ENCODE results near the gene NRDC. TPM values are rescaled to one million over a fixed set of nuclear protein-coding genes. Genes with fewer than 3 reads are reported as not detected.

NRDC gene
- polyA plus RNA-seq, 4 donors: 55.7 to 90.7 (median 79.3) TPM

- Histone ChIP-seq H3K27me3 (ENCODE audit: control insufficient read depth in 3 of 3, insufficient read depth in 3 of 3, low read length in 3 of 3) (no peaks in the 10 kb centered on the region), H3K4me3 (ENCODE audit: low read depth in 1 of 3, low read length in 3 of 3) (no peak overlapping the region), H3K9me3 (ENCODE audit: control insufficient read depth in 2 of 2, insufficient read depth in 1 of 2, low read depth in 1 of 2, low read length in 1 of 2) (peaks cover 0 to 7% of the 10 kb centered on the region in 2 donors), H3K4me1 (ENCODE audit: control insufficient read depth in 3 of 3, insufficient read depth in 2 of 3, low read depth in 1 of 3, low read length in 2 of 3) (no peaks in the 10 kb centered on the region), H3K36me3 (ENCODE audit: control insufficient read depth in 3 of 3, insufficient read depth in 2 of 3, low read depth in 1 of 3, low read length in 3 of 3) (peaks cover 0 to 17% (median 2%) of the 10 kb centered on the region in 3 donors), H3K27ac (ENCODE audit: low read depth in 1 of 3, low read length in 2 of 3) (no peak overlapping the region)
- no peak for DNase-seq
- 95 to 98% (median 96%) methylated on average over 3 of the region's 3 CpGs for WGBS, 3 donors
- FAIRE-seq: no peak
These were observed 128.3 kb downstream of the NRDC start for GRCh38 chr1:51750218-51750617.

- Histone ChIP-seq H3K27me3 (ENCODE audit: control insufficient read depth in 3 of 3, insufficient read depth in 3 of 3, low read length in 3 of 3) (no peaks in the 10 kb centered on the region), H3K36me3 (ENCODE audit: control insufficient read depth in 3 of 3, insufficient read depth in 2 of 3, low read depth in 1 of 3, low read length in 3 of 3) (peaks cover 0 to 15% (median 2%) of the 10 kb centered on the region in 3 donors), H3K4me1 (ENCODE audit: control insufficient read depth in 3 of 3, insufficient read depth in 2 of 3, low read depth in 1 of 3, low read length in 2 of 3) (no peaks in the 10 kb centered on the region), H3K9me3 (ENCODE audit: control insufficient read depth in 2 of 2, insufficient read depth in 1 of 2, low read depth in 1 of 2, low read length in 1 of 2) (peaks cover 0 to 7% of the 10 kb centered on the region in 2 donors), H3K4me3 (ENCODE audit: low read depth in 1 of 3, low read length in 3 of 3) (no peak overlapping the region), H3K27ac (ENCODE audit: low read depth in 1 of 3, low read length in 2 of 3) (no peak overlapping the region)
- 93 to 98% (median 97%) methylated on average over 3 of the region's 3 CpGs for WGBS, 3 donors
- no peak for DNase-seq
- FAIRE-seq: no peak
These were observed 129.4 kb downstream of the NRDC start for GRCh38 chr1:51749151-51749550.

DNA sequence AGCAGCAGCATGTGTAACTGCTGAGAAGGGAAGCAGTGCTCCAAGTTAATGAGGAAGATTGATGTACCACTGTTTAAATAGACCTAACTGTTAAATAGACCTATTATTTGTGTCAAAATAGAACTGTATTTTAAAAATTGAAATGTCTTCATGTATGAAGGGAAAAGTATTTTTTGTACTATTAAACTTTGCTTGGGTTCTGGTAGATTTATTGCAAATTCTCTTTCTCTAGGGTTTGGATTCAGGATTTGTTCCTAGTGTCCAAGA is 133.3 kb downstream of the NRDC start:
- no peak for DNase-seq
- no peak for FAIRE-seq
- no peaks in the 10 kb centered on the region for H3K4me1 ChIP-seq (ENCODE audit: control insufficient read depth in 3 of 3, insufficient read depth in 2 of 3, low read depth in 1 of 3, low read length in 2 of 3)
- peaks cover 0 to 13% (median 0%) of the 10 kb centered on the region in 3 donors for H3K36me3 ChIP-seq (ENCODE audit: control insufficient read depth in 3 of 3, insufficient read depth in 2 of 3, low read depth in 1 of 3, low read length in 3 of 3)
- H3K27ac ChIP-seq (ENCODE audit: low read depth in 1 of 3, low read length in 2 of 3): no peak overlapping the region
- no peaks in the 10 kb centered on the region for H3K27me3 ChIP-seq (ENCODE audit: control insufficient read depth in 3 of 3, insufficient read depth in 3 of 3, low read length in 3 of 3)
- H3K4me3 ChIP-seq (ENCODE audit: low read depth in 1 of 3, low read length in 3 of 3): no peak overlapping the region
- H3K9me3 ChIP-seq (ENCODE audit: control insufficient read depth in 2 of 2, insufficient read depth in 1 of 2, low read depth in 1 of 2, low read length in 1 of 2): no peaks in the 10 kb centered on the region

- no peak overlapping the region for H3K4me3 ChIP-seq (ENCODE audit: low read depth in 1 of 3, low read length in 3 of 3)
- WGBS, 3 donors: 71 to 74% (median 74%) methylated on average over 4 of the region's 4 CpGs
- no peak overlapping the region for H3K27ac ChIP-seq (ENCODE audit: low read depth in 1 of 3, low read length in 2 of 3)
- H3K27me3 ChIP-seq (ENCODE audit: control insufficient read depth in 3 of 3, insufficient read depth in 3 of 3, low read length in 3 of 3): no peaks in the 10 kb centered on the region
- H3K36me3 ChIP-seq (ENCODE audit: control insufficient read depth in 3 of 3, insufficient read depth in 2 of 3, low read depth in 1 of 3, low read length in 3 of 3): peaks cover 0 to 13% (median 0%) of the 10 kb centered on the region in 3 donors
- H3K4me1 ChIP-seq (ENCODE audit: control insufficient read depth in 3 of 3, insufficient read depth in 2 of 3, low read depth in 1 of 3, low read length in 2 of 3): no peaks in the 10 kb centered on the region
- H3K9me3 ChIP-seq (ENCODE audit: control insufficient read depth in 2 of 2, insufficient read depth in 1 of 2, low read depth in 1 of 2, low read length in 1 of 2): no peaks in the 10 kb centered on the region
- FAIRE-seq (no peak), DNase-seq (no peak)
These were observed 133.8 kb downstream of the NRDC start for GRCh38 chr1:51744506-51745303.

DNA sequence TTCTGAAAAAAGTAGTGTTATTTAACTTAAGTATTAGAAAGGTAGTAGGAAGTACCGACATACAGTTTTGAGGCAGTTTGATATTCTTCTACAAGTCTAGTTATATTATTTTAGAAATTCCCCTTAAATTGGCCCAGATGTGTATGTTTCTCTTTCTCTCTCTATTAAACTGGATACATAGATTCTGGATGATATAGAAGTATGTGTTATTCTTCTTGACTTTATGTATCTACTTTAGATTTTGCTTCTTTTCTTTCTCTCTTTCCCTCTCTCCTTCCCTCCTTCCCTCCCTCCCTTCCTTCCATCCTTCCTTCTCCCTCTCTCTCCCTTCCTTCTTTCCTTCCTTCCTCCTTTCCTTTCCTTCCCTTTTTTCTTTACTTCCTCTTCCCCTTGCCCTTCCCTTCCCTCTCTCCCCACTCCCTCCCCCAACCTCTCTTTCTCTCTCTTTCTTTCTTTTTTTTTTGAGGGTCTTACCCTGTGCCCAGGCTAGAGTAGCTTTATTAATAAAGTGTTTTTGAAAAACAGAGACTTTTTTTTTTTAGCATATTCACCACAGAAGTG is 137.3 kb downstream of the NRDC start:
- 88 to 97% (median 89%) methylated on average over 1 of the region's 1 CpG for WGBS, 3 donors
- FAIRE-seq (no peak), DNase-seq (no peak)
- Histone ChIP-seq H3K27ac (ENCODE audit: low read depth in 1 of 3, low read length in 2 of 3) (no peak overlapping the region), H3K4me1 (ENCODE audit: control insufficient read depth in 3 of 3, insufficient read depth in 2 of 3, low read depth in 1 of 3, low read length in 2 of 3) (peaks cover 0 to 10% (median 3%) of the 10 kb centered on the region in 3 donors), H3K4me3 (ENCODE audit: low read depth in 1 of 3, low read length in 3 of 3) (no peak overlapping the region), H3K36me3 (ENCODE audit: control insufficient read depth in 3 of 3, insufficient read depth in 2 of 3, low read depth in 1 of 3, low read length in 3 of 3) (peaks cover 0 to 2% (median 0%) of the 10 kb centered on the region in 3 donors), H3K9me3 (ENCODE audit: control insufficient read depth in 2 of 2, insufficient read depth in 1 of 2, low read depth in 1 of 2, low read length in 1 of 2) (no peaks in the 10 kb centered on the region), H3K27me3 (ENCODE audit: control insufficient read depth in 3 of 3, insufficient read depth in 3 of 3, low read length in 3 of 3) (no peaks in the 10 kb centered on the region)

- WGBS, 3 donors: 73 to 77% (median 75%) methylated on average over 3 of the region's 3 CpGs
- FAIRE-seq (no peak), DNase-seq (no peak)
- no peaks in the 10 kb centered on the region for H3K9me3 ChIP-seq (ENCODE audit: control insufficient read depth in 2 of 2, insufficient read depth in 1 of 2, low read depth in 1 of 2, low read length in 1 of 2)
- no peaks in the 10 kb centered on the region for H3K36me3 ChIP-seq (ENCODE audit: control insufficient read depth in 3 of 3, insufficient read depth in 2 of 3, low read depth in 1 of 3, low read length in 3 of 3)
- H3K27ac ChIP-seq (ENCODE audit: low read depth in 1 of 3, low read length in 2 of 3): no peak overlapping the region
- peaks cover 0 to 10% (median 3%) of the 10 kb centered on the region in 3 donors for H3K4me1 ChIP-seq (ENCODE audit: control insufficient read depth in 3 of 3, insufficient read depth in 2 of 3, low read depth in 1 of 3, low read length in 2 of 3)
- H3K27me3 ChIP-seq (ENCODE audit: control insufficient read depth in 3 of 3, insufficient read depth in 3 of 3, low read length in 3 of 3): no peaks in the 10 kb centered on the region
- no peak overlapping the region for H3K4me3 ChIP-seq (ENCODE audit: low read depth in 1 of 3, low read length in 3 of 3)
These were observed 137.9 kb downstream of the NRDC start for GRCh38 chr1:51740652-51741051.

Other genes with a start within 250 kb of the NRDC start
- gene RAB3B, start 112.0 kb upstream of the NRDC start, polyA plus RNA-seq: 1 to 10 TPM in 2 of 4 donors, under 1 TPM in 2; 0.22 to 4.6 (median 1.6) TPM
- 1 to 10 TPM; 5.1 to 8.0 (median 6.6) TPM for gene KTI12, start 155.1 kb upstream of the NRDC start, polyA plus RNA-seq
- gene TXNDC12, start 176.5 kb upstream of the NRDC start, polyA plus RNA-seq: 10 to 100 TPM in 3 of 4 donors, 1 to 10 TPM in 1; 8.9 to 49.2 (median 27.5) TPM
- 10 to 100 TPM in 3 of 4 donors, 1 to 10 TPM in 1; 9.2 to 34.7 (median 21.3) TPM for gene BTF3L4, start 177.6 kb upstream of the NRDC start, polyA plus RNA-seq